ENCODE results near the gene STYX.
"Not testable (repeated sequence)": the region's sequence is repeated elsewhere in the genome, so short reads cannot be mapped to it uniquely, and the experiment has no call there.

- TF ChIP-seq POLR2A, CTCF, POLR2AphosphoS5, EP300 (IDR thresholded peaks at IDR 0.05): not testable (repeated sequence)
These were observed 931 bp upstream of the STYX start for GRCh38 chr14:52729035-52729434.

Data from upper lobe of left lung (tissue), 4 donors.